Measurements from ENCODE around the gene RREB1.

GRCh38 chr6:7239590-7239948 is 131.8 kb downstream of the RREB1 start:
- TF ChIP-seq SP1 (IDR thresholded peaks at IDR 0.05) (no peak), TARDBP (IDR thresholded peaks at IDR 0.05) (no peak), BHLHE40 (IDR thresholded peaks at IDR 0.05; ENCODE audit: borderline replicate concordance) (no peak)
